DND-41 (cell line): ENCODE results near the gene KCNH2.

Experiments used
- ATAC-seq: fragments of 200-7000 bp; cut with Tn5 transposase; 3 replicates; pipeline ENCODE4 v1.9.1; 2021; ENCODE audit warnings: low read depth; ENCODE audit not compliant: insufficient read depth
- DNase-seq: peaks from one replicate; pipeline ENCODE4 v3.0.0-alpha.2; 2020
- H2AFZ ChIP-seq: 2 replicates; pipeline ENCODE4 v1.6.0; 2012; ENCODE audit warnings: low read depth, low read length
- H3K27ac ChIP-seq: 2 replicates; pipeline ENCODE4 v1.5.1; 2012; ENCODE audit warnings: low read length, inconsistent platforms
- H3K27me3 ChIP-seq: fragments of 200-600 bp; sonication (generic); 2 replicates; pipeline ENCODE4 v1.6.0; 2012; ENCODE audit warnings: low read length, mild to moderate bottlenecking, inconsistent platforms; ENCODE audit not compliant: insufficient read depth, poor library complexity
- H3K36me3 ChIP-seq: 2 replicates; pipeline ENCODE4 v1.5.1; 2012; ENCODE audit warnings: low read length, inconsistent platforms; ENCODE audit not compliant: insufficient read depth
- H3K4me1 ChIP-seq: 2 replicates; pipeline ENCODE4 v1.5.1; 2012; ENCODE audit warnings: mild to moderate bottlenecking, low read length; ENCODE audit not compliant: insufficient read depth
- H3K4me2 ChIP-seq: 2 replicates; pipeline ENCODE4 v1.6.0; 2012; ENCODE audit warnings: mild to moderate bottlenecking, moderate library complexity, low read length, inconsistent platforms; ENCODE audit not compliant: insufficient read depth
- H3K4me3 ChIP-seq, 2 experiments: fragments of 200-600 bp in 1 of 2; shearing (Covaris generic) in 1 of 2; 2 replicates each; pipeline ENCODE4 v1.5.1; 2012 to 2016; ENCODE audit warnings: inconsistent platforms in 2 of 2, low read length in 2 of 2, mild to moderate bottlenecking in 2 of 2, low read depth in 1 of 2, moderate library complexity in 1 of 2
- H3K79me2 ChIP-seq: 2 replicates; pipeline ENCODE4 v1.6.0; 2012; ENCODE audit warnings: low read length, inconsistent platforms; ENCODE audit not compliant: insufficient read depth
- H3K9ac ChIP-seq: 2 replicates; pipeline ENCODE4 v1.6.0; 2012; ENCODE audit warnings: low read depth, mild to moderate bottlenecking, inconsistent platforms, low read length, moderate library complexity
- H3K9me3 ChIP-seq: 2 replicates; pipeline ENCODE4 v1.5.1; 2012; ENCODE audit warnings: low read length, moderate library complexity, mild to moderate bottlenecking, inconsistent platforms; ENCODE audit not compliant: insufficient read depth, severe bottlenecking
- H4K20me1 ChIP-seq: 2 replicates; pipeline ENCODE4 v1.6.0; 2012; ENCODE audit warnings: low read length; ENCODE audit not compliant: insufficient read depth
- CTCF ChIP-seq: IDR thresholded peaks from 2 replicates; pipeline ENCODE4 v1.5.1; 2012; ENCODE audit warnings: borderline replicate concordance, low read length, moderate library complexity, mild to moderate bottlenecking; ENCODE audit not compliant: poor library complexity, severe bottlenecking; ENCODE audit errors: extremely low read depth
- EZH2 ChIP-seq: IDR thresholded peaks from 3 replicates; pipeline ENCODE4 v1.6.1; 2012; ENCODE audit warnings: borderline replicate concordance, low read depth, mild to moderate bottlenecking, moderate library complexity, low read length, inconsistent platforms; ENCODE audit not compliant: severe bottlenecking

The KCNH2 gene

GRCh38 chr7:151024435-151025056 lies 46.4 kb upstream of the KCNH2 start, which contains the start of gene ATG9B:
Gene ATG9B (minus strand): TSS chr7:151024494. CDS start chr7:151024423, 71 bp downstream.
- no peak within 1 kb of the TSS for H3K27ac ChIP-seq
- H3K9ac ChIP-seq, result no peak within 1 kb of the TSS
- peaks cover 12% of the 10 kb centered on the region for H3K79me2 ChIP-seq
- ATAC-seq (no peak), DNase-seq (no peak)
- H3K4me3 ChIP-seq, result no peak within 1 kb of the TSS
- no peaks in the 10 kb centered on the region for H3K9me3 ChIP-seq
- H4K20me1 ChIP-seq, result no peaks in the 10 kb centered on the region
- H3K4me1 ChIP-seq, result peaks cover 17% of the 10 kb centered on the region
- H3K27me3 ChIP-seq, result peaks cover 6% of the 10 kb centered on the region
- no peak within 1 kb of the TSS for H3K4me2 ChIP-seq
- TF ChIP-seq EZH2 (no peak), CTCF (no peak)
- H2AFZ ChIP-seq, result no peak within 1 kb of the TSS
- no peaks in the 10 kb centered on the region for H3K36me3 ChIP-seq

GRCh38 chr7:151023232-151023631 lies 45.1 kb upstream of the KCNH2 start:
- H3K4me2 ChIP-seq, result no peak overlapping the region
- TF ChIP-seq CTCF (no peak), EZH2 (no peak)
- H3K4me1 ChIP-seq, result peaks cover 12% of the 10 kb centered on the region
- ATAC-seq (no peak), DNase-seq (no peak)
- no peak overlapping the region for H2AFZ ChIP-seq
- H3K4me3 ChIP-seq, result no peak overlapping the region
- H4K20me1 ChIP-seq, result no peaks in the 10 kb centered on the region
- H3K9me3 ChIP-seq, result no peaks in the 10 kb centered on the region
- H3K9ac ChIP-seq, result no peak overlapping the region
- peaks cover 6% of the 10 kb centered on the region for H3K27me3 ChIP-seq
- H3K27ac ChIP-seq, result no peak overlapping the region
- H3K79me2 ChIP-seq, result no peaks in the 10 kb centered on the region
- H3K36me3 ChIP-seq, result no peaks in the 10 kb centered on the region

GRCh38 chr7:151020231-151020630 lies 42.1 kb upstream of the KCNH2 start:
- ATAC-seq (no peak), DNase-seq (no peak)
- Histone ChIP-seq H3K79me2 (no peaks in the 10 kb centered on the region), H2AFZ (no peak overlapping the region), H4K20me1 (no peaks in the 10 kb centered on the region), H3K9me3 (no peaks in the 10 kb centered on the region), H3K27me3 (peaks cover 3% of the 10 kb centered on the region), H3K4me2 (no peak overlapping the region), H3K9ac (no peak overlapping the region), H3K4me1 (peaks cover 17% of the 10 kb centered on the region), H3K4me3 (no peak overlapping the region), H3K27ac (no peak overlapping the region), H3K36me3 (no peaks in the 10 kb centered on the region)
- no peak for TF ChIP-seq EZH2
- TF ChIP-seq CTCF, result no peak

- H3K4me3 ChIP-seq, result no peak overlapping the region
- no peaks in the 10 kb centered on the region for H3K36me3 ChIP-seq
- peaks cover 17% of the 10 kb centered on the region for H3K4me1 ChIP-seq
- H3K9me3 ChIP-seq, result no peaks in the 10 kb centered on the region
- H3K9ac ChIP-seq, result no peak overlapping the region
- H4K20me1 ChIP-seq, result no peaks in the 10 kb centered on the region
- no peak overlapping the region for H3K4me2 ChIP-seq
- TF ChIP-seq EZH2, result no peak
- DNase-seq (no peak), ATAC-seq (no peak)
- H3K79me2 ChIP-seq, result no peaks in the 10 kb centered on the region
- peaks cover 3% of the 10 kb centered on the region for H3K27me3 ChIP-seq
- no peak overlapping the region for H2AFZ ChIP-seq
- no peak overlapping the region for H3K27ac ChIP-seq
Observed at GRCh38 chr7:151019130-151019447, 41.0 kb upstream of the KCNH2 start.
